BJ (cell line): Measurements from ENCODE around the gene PI4KA. TPM values are rescaled to one million over a fixed set of nuclear protein-coding genes. Genes with fewer than 3 reads are reported as not detected.
"Not testable (repeated sequence)": the region's sequence is repeated elsewhere in the genome, so short reads cannot be mapped to it uniquely, and the experiment has no call there.

ENCODE experiments used
- CTCF ChIA-PET: fragments of 350-600 bp; formaldehyde crosslinking; extraction: SDS; loops from one replicate; lab custom pipeline; 2021; ENCODE audit warnings: antibody characterized with exemption, inconsistent platforms; lab: Yijun Ruan, JAX
- POLR2A ChIA-PET: fragments of 300-600 bp; sonication (Branson Sonifier 250); formaldehyde crosslinking; extraction: SDS; loops from one replicate; lab custom pipeline; 2021; ENCODE audit warnings: antibody characterized with exemption; lab: Charles Lee
- DNase-seq: peaks from one replicate; pipeline ENCODE4 v3.0.0-alpha.2; 2011; ENCODE audit warnings: low read depth
- H3K27me3 ChIP-seq: 2 replicates; pipeline ENCODE4 v1.6.0; 2011; ENCODE audit warnings: low read length; ENCODE audit not compliant: control insufficient read depth, insufficient read depth
- H3K36me3 ChIP-seq: 2 replicates; pipeline ENCODE4 v1.5.1; 2011; ENCODE audit warnings: low read length; ENCODE audit not compliant: control insufficient read depth, insufficient read depth
- H3K4me3 ChIP-seq: 2 replicates; pipeline ENCODE4 v1.5.1; 2011; ENCODE audit warnings: low read depth, mild to moderate bottlenecking, control low read depth, low read length
- polyA plus RNA-seq: library from polyadenylated mRNA; depleted of rRNA; stranded (reverse); fragments of >200 nt; gene quantifications from 2 replicates; pipeline ENCODE4 v1.2.3, GENCODE V29; 2011
- TF ChIP-seq, protein P1 (sequence below): IDR thresholded peaks from 2 replicates; pipeline ENCODE4 v1.5.1; 2011; ENCODE audit warnings: low read depth, mild to moderate bottlenecking, control low read depth, inconsistent platforms, low read length, moderate library complexity; ENCODE audit not compliant: insufficient read depth

PI4KA gene
- polyA plus RNA-seq, 1 experiment: 34.2 TPM

DNA sequence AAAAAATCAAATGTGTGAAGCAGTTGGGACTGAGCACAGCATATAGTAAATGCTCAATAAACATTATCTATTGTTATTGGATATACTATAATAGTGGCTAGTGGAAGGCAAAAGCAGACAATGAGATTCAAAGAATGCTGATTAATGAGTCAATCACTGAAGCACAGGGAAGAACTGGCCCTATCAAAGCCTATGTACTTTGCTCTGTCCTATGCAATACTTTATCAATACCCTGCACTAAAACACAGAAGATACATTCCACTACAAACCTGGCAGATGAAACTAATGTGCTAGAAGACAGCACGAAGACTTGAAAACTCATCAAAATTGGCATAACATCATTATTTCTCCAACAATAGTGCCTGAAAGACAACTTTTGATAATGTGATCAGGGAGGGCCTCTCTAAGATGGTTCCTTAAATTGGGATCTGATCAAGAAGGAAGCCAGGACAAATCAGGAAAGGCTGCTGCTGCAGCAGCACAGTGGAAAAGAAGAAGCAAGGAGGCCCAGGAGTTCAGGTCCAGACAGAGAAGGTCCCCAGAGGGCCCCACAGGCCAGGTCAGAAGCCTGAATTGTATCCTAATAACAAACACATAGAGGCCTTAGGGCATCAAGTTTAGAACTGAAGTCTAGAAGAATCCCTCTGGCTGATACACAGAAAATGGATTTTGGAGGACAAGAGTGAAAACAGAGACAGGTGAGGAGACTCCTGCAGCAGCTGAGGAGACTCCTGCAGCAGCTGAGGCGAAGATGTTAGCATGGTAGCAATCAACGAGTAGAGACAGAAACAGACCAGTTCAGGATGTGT, 18.6 kb downstream of the PI4KA start:
- ChIA-PET POLR2A (no interaction called here), CTCF (no interaction called here)
- H3K27me3 ChIP-seq: no peaks in the 10 kb centered on the region
- no peak for DNase-seq
- TF ChIP-seq, protein P1, sequence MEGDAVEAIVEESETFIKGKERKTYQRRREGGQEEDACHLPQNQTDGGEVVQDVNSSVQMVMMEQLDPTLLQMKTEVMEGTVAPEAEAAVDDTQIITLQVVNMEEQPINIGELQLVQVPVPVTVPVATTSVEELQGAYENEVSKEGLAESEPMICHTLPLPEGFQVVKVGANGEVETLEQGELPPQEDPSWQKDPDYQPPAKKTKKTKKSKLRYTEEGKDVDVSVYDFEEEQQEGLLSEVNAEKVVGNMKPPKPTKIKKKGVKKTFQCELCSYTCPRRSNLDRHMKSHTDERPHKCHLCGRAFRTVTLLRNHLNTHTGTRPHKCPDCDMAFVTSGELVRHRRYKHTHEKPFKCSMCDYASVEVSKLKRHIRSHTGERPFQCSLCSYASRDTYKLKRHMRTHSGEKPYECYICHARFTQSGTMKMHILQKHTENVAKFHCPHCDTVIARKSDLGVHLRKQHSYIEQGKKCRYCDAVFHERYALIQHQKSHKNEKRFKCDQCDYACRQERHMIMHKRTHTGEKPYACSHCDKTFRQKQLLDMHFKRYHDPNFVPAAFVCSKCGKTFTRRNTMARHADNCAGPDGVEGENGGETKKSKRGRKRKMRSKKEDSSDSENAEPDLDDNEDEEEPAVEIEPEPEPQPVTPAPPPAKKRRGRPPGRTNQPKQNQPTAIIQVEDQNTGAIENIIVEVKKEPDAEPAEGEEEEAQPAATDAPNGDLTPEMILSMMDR: no peak
- H3K4me3 ChIP-seq: no peak overlapping the region
- H3K36me3 ChIP-seq: no peaks in the 10 kb centered on the region

DNA sequence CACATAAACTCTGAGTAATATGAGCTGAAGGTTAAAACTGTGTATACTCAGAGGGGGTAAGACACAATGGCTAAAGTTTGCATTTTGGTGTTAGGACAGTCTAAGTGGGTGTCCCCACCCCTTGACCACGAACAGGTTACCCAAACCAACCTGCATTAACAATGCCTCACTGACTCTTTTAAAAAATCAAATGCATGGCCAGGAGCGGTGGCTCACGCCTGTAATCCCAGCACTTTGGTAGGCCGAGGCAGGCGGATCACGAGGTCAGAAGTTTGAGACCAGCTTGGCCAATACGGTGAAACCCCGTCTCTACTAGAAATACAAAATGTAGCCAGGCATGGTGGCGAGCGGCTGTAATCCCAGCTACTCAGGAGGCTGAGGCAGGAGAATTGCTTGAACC, 19.3 kb downstream of the PI4KA start:
- POLR2A ChIA-PET, H3K27me3 ChIP-seq, H3K36me3 ChIP-seq, DNase-seq, CTCF ChIA-PET, H3K4me3 ChIP-seq: not testable (repeated sequence)

DNA sequence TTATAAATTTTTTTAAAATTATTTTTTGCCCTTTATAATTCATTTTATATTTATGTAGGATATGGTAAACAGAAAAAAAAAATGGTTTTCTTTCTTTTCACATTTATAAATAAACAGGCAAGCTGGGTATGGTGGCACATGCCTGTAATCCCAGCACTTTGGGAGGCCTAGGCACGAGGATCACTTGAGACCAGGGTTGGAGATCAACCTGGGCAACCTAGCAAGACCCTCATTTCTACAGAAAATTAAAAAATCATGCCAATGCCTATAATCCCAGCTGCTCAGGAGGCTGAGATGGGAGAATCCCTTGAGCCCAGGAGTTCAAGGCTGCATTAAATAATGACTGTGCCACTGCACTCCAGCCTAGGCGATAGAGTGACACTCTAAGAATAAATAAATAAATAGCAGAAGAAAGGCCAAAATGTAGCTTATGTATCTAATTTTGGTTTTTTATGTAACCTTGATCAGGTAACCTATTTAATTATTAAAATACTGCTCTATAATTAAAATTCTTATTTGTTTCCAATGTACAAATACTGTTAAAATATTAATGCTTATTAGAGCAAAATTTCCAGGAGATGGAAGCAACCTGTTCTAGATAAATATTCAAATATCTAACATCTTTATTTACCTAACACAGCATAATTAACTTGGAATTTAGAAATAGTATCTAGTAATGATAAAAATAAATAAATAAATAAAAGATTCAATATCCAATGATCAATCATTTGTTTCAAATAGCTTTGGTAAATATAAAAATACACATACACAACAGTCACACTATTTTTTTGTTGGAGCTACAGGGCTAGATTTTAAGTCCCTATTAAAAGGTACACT, 21.4 kb downstream of the PI4KA start:
- no peak for DNase-seq
- Histone ChIP-seq H3K27me3 (no peaks in the 10 kb centered on the region), H3K4me3 (no peak overlapping the region), H3K36me3 (peaks cover 7% of the 10 kb centered on the region)
- CTCF ChIA-PET: interaction anchor here (0.5 to 1.0 kb wide), 4 partner anchors 13 to 53 kb away, joined by 3 to 4 read pairs (median 4); no protein-coding TSS in a partner anchor
- TF ChIP-seq, protein P1: no peak
- POLR2A ChIA-PET: no interaction called here

DNA sequence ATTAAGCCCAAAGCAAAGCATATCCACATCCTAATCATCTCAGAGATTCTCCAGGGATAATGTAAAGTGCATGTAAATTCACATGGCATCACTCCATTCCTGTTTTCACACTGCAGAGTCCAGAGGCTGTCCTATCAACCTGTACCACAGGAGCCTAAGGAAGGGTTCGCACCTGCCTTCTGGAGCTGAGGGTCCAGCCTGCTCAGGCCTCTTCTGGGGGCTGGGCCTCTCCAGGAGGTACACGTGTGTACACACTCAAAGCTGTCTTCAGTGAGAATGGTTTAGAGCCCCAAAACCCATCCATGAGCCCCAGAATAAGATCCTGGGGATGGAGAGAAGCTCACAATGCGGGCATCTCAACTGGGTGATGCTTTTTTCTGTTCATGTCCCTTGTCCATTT, 23.9 kb downstream of the PI4KA start:
- ChIA-PET POLR2A (interaction anchor here (0.7 kb wide), 1 partner anchor 73 kb away, joined by 4 read pairs; no protein-coding TSS in a partner anchor), CTCF (interaction anchor here (1.7 kb wide), 1 partner anchor 9 kb away, joined by 7 read pairs; no protein-coding TSS in a partner anchor)
- DNase-seq: no peak
- no peak overlapping the region for H3K4me3 ChIP-seq
- no peaks in the 10 kb centered on the region for H3K27me3 ChIP-seq
- peaks cover 7% of the 10 kb centered on the region for H3K36me3 ChIP-seq
- TF ChIP-seq, protein P1: no peak

DNA sequence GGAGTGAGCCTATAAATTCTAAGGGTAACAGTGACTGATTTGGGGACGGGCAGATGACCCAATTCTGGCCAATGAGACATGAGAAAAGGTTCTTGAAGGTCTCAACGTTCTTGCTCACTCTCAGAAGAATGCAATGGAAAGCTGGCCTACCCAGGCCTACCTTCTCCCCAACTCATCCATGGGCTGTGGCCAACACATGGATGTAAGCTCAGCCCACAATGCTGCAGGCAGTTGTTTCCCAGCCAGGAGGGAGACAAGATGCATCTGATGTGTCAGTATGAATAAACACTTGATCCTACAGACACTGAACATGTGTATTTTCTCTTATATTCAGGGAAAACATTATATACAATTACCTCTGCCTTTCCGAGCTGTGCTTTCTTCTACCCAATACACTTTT, 24.4 kb downstream of the PI4KA start:
- Histone ChIP-seq H3K27me3 (no peaks in the 10 kb centered on the region), H3K4me3 (no peak overlapping the region), H3K36me3 (peaks cover 7% of the 10 kb centered on the region)
- TF ChIP-seq, protein P1: no peak
- POLR2A ChIA-PET: no interaction called here
- CTCF ChIA-PET: interaction anchor here (1.7 kb wide), 1 partner anchor 9 kb away, joined by 7 read pairs; no protein-coding TSS in a partner anchor
- no peak for DNase-seq
